NT2/D1 (cell line): ENCODE measurements around the gene DHRS9.
"Not testable (repeated sequence)": the region's sequence is repeated elsewhere in the genome, so short reads cannot be mapped to it uniquely, and the experiment has no call there.

Experiments used
- DNase-seq: peaks from one replicate; pipeline ENCODE4 v3.0.0-alpha.2; 2011; ENCODE audit warnings: low read depth, low spot score
- H3K27me3 ChIP-seq: 2 replicates; pipeline ENCODE4 v1.6.0; 2011; ENCODE audit warnings: mild to moderate bottlenecking; ENCODE audit not compliant: insufficient read length, insufficient read depth
- H3K36me3 ChIP-seq: 2 replicates; pipeline ENCODE4 v1.6.1; 2011; ENCODE audit warnings: mild to moderate bottlenecking, low read length, mixed read lengths; ENCODE audit not compliant: insufficient read depth, insufficient read length
- H3K4me1 ChIP-seq: 2 replicates; pipeline ENCODE4 v1.5.1; 2011; ENCODE audit not compliant: insufficient read depth, insufficient read length
- H3K4me3 ChIP-seq: 2 replicates; pipeline ENCODE4 v1.5.1; 2011; ENCODE audit warnings: low read depth; ENCODE audit not compliant: insufficient read length
- H3K9ac ChIP-seq: 2 replicates; pipeline ENCODE4 v1.6.0; 2011; ENCODE audit warnings: low read depth; ENCODE audit not compliant: insufficient read length
- H3K9me3 ChIP-seq: 2 replicates; pipeline ENCODE4 v1.5.1; 2011; ENCODE audit warnings: mild to moderate bottlenecking, low read length; ENCODE audit not compliant: insufficient read depth
- SUZ12 ChIP-seq: IDR thresholded peaks from 2 replicates; pipeline ENCODE4 v1.6.1; 2011; ENCODE audit not compliant: insufficient read length, insufficient read depth; ENCODE audit errors: extremely low read depth
- YY1 ChIP-seq: IDR thresholded peaks from 2 replicates; pipeline ENCODE4 v1.6.1; 2011; ENCODE audit not compliant: insufficient read length, insufficient read depth
- ZNF274 ChIP-seq: IDR thresholded peaks from 2 replicates; pipeline ENCODE4 v1.6.1; 2011; ENCODE audit warnings: mild to moderate bottlenecking, low read depth, low read length

Gene DHRS9

GRCh38 chr2:169129703-169130243 lies 60.4 kb downstream of the DHRS9 start:
- TF ChIP-seq ZNF274 (no peak), YY1 (no peak), SUZ12 (no peak)
- no peak for DNase-seq
- no peaks in the 10 kb centered on the region for H3K36me3 ChIP-seq
- H3K9me3 ChIP-seq = no peaks in the 10 kb centered on the region
- no peak overlapping the region for H3K9ac ChIP-seq
- H3K4me3 ChIP-seq = no peak overlapping the region
- no peaks in the 10 kb centered on the region for H3K4me1 ChIP-seq
- H3K27me3 ChIP-seq = no peaks in the 10 kb centered on the region

GRCh38 chr2:169131587-169132512 lies 62.5 kb downstream of the DHRS9 start:
- Histone ChIP-seq H3K9ac (no peak overlapping the region), H3K36me3 (no peaks in the 10 kb centered on the region), H3K27me3 (no peaks in the 10 kb centered on the region), H3K4me1 (no peaks in the 10 kb centered on the region), H3K4me3 (no peak overlapping the region), H3K9me3 (no peaks in the 10 kb centered on the region)
- DNase-seq = no peak
- TF ChIP-seq YY1 (no peak), ZNF274 (no peak), SUZ12 (no peak)

- H3K9ac ChIP-seq, H3K4me3 ChIP-seq, H3K9me3 ChIP-seq, H3K4me1 ChIP-seq, H3K27me3 ChIP-seq, DNase-seq, H3K36me3 ChIP-seq: not testable (repeated sequence)
Measured at GRCh38 chr2:169134272-169134671, 64.9 kb downstream of the DHRS9 start.

GRCh38 chr2:169136428-169136827 lies 67.1 kb downstream of the DHRS9 start:
- H3K4me3 ChIP-seq, H3K4me1 ChIP-seq, H3K9ac ChIP-seq, DNase-seq, H3K27me3 ChIP-seq, H3K9me3 ChIP-seq, H3K36me3 ChIP-seq: not testable (repeated sequence)

GRCh38 chr2:169136885-169137534 lies 67.6 kb downstream of the DHRS9 start:
- DNase-seq = no peak
- H3K27me3 ChIP-seq = no peaks in the 10 kb centered on the region
- H3K9ac ChIP-seq = no peak overlapping the region
- H3K4me1 ChIP-seq = no peaks in the 10 kb centered on the region
- no peak overlapping the region for H3K4me3 ChIP-seq
- TF ChIP-seq ZNF274 (no peak), YY1 (no peak), SUZ12 (no peak)
- H3K36me3 ChIP-seq = no peaks in the 10 kb centered on the region
- no peaks in the 10 kb centered on the region for H3K9me3 ChIP-seq

- H3K4me3 ChIP-seq = no peak overlapping the region
- TF ChIP-seq YY1 (no peak), SUZ12 (no peak), ZNF274 (no peak)
- no peak overlapping the region for H3K9ac ChIP-seq
- DNase-seq = no peak
- no peaks in the 10 kb centered on the region for H3K4me1 ChIP-seq
- H3K27me3 ChIP-seq = no peaks in the 10 kb centered on the region
- no peaks in the 10 kb centered on the region for H3K36me3 ChIP-seq
- H3K9me3 ChIP-seq = no peaks in the 10 kb centered on the region
Measured at GRCh38 chr2:169137924-169138323, 68.6 kb downstream of the DHRS9 start.

- Histone ChIP-seq H3K4me1 (no peaks in the 10 kb centered on the region), H3K4me3 (no peak overlapping the region), H3K36me3 (no peaks in the 10 kb centered on the region), H3K9me3 (no peaks in the 10 kb centered on the region), H3K27me3 (no peaks in the 10 kb centered on the region), H3K9ac (no peak overlapping the region)
- no peak for TF ChIP-seq ZNF274
- TF ChIP-seq YY1 = no peak
- TF ChIP-seq SUZ12 = no peak
- DNase-seq = no peak
Measured at GRCh38 chr2:169139145-169139544, 69.8 kb downstream of the DHRS9 start.
